Dedifferentiated amniotic fluid mesenchymal stem cell (primary cell): ENCODE results near the gene ANAPC7.
A peak's percentile ranks its signal among the peaks of the same experiment; 100 is the strongest.
"Not testable (repeated sequence)": the region's sequence is repeated elsewhere in the genome, so short reads cannot be mapped to it uniquely, and the experiment has no call there.

Source experiments
- DNase-seq: peaks from one replicate; pipeline ENCODE4 v3.0.0-alpha.2; 2016; ENCODE audit errors: extremely low spot score

The ANAPC7 gene

DNA sequence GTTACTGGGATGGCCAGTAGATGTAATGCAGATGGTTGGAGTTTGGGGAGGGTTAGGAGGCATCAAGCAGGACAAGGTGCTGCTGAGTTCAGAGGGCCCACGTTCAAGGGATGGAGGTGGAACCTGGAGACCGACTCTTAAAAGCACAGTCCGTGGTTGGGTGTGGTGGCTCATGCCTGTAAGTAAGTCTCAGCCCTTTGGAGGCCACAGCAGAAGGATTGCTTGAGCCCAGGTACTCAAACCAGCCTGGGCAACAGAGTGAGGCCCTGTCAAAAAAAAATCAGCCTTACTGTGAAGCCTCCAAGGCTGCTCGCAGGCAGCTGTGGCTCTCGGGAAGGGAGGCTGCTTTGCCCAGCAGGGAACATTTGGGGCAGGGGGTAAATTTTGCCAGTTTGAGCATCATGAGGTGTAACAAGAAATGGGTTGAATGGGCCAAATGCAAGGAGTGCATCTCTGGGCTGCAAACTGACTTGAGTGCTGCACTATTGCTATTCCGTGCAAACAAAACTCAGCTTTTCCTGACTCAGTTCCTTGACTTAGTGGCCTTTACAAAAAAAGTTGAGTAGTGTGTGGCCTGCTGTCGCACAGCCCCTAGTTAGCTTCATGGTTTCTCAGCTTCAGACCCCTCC lies 55.0 kb downstream of the ANAPC7 start:
- no peak for DNase-seq

DNA sequence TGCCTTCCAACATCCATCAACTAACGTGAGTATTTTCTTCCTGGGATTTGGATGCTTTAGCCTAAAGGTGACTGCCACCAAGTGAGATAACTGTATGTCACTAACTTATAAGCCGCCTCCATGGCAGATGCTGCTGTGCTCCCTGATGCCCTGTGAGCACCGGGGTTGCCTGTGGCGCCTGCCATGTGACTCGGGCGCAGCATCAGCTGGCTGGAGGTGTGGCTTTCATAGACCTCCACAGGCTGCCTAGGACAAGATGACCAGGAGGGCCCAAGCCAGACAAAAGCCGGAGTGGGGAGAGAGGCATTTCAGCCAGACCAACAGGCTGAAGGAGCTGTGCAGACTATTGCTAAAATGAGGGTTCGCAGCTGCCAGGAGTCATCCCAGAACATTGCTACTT lies 55.7 kb downstream of the ANAPC7 start:
- DNase-seq, result no peak

DNA sequence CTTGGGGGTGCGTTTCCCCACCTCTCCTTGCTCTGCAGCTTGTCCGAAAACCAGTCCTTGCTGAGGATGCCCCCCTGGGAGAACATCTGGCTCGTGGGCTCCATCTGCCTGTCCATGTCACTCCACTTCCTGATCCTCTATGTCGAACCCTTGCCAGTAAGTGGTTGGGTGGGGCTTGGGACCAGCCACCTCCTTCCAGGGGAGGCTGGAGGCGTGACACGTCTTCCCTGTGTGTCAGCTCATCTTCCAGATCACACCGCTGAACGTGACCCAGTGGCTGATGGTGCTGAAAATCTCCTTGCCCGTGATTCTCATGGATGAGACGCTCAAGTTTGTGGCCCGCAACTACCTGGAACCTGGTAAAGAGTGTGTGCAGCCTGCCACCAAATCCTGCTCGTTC lies 57.5 kb downstream of the ANAPC7 start:
- no peak for DNase-seq

DNA sequence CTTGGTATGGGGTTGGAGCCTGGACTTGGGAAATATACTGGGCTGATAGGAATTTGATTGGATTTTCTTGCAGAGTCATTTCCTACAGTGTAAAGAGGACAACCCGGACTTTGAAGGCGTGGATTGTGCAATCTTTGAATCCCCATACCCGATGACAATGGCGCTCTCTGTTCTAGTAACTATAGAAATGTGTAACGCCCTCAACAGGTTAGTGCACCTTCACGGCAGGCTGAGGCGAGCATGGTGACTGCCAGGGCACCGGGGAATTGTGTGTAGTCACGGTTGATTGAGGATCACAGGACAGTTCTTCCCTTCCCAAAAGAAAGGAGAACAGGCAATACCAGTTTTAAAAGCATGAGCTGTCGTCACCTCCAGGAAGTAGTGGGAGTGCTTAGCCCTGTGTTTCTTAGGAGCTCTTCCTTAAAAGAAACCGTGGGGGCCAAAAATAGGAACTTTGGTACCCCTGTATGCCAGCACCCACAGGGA lies 58.3 kb downstream of the ANAPC7 start:
- DNase-seq, result no peak

DNA sequence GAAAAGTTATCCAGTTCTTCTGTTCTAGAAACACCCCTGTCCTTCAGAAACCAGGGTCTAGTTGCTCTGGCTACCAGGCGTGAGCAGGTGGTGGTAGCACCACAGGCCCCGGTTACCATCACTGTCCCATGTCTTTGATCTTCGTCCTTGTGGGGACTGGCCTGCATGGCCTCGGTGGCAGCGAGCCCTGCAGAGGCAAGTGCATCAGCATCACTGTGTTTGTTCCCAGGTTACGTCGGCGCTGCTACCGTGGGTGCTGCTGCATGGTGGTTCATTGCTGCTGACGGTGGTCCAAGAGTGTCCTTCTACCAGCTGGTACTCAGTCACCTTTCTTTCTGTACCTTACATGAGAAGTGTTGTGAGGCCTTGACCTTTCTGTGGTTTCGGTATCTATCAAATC lies 58.9 kb downstream of the ANAPC7 start:
- DNase-seq, result no peak

DNA sequence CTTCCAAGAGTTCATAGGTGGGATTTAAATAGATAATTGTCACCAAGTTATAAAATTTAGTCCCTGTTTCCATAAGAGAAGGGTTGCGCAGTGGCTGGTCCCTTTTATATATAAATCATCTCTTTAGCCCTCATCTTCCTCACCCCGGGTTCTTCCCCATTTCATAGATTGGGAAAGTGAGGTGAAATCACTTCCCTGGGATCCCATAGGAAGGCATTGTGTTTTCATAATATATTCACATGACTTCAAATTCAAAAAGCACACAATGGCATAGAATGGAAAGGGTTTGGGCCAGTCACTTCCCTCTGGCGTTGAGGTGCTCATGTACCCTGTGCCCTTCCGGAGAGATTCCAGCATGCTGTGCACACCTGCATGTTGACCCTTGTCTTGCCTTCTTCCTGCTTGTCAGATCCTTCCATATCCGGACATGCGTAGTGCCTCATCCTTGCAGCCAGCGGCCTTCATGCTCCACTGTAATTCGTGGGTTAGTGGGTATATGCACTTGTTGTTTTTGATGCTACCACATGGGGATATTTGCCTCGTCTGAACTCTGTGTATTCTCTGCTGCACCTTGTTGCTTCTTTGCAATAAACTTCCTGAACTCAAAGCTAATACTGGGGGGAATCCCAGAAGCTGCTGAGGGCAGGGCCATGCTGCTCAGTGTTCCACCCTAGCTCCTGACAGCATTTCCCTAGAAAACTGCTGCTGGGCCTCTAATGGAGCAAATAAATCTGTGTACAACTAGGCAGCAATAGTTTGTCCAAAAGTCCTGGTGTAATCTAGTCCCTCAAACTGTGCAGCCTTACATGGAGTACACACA lies 59.6 kb downstream of the ANAPC7 start:
- no peak for DNase-seq

DNA sequence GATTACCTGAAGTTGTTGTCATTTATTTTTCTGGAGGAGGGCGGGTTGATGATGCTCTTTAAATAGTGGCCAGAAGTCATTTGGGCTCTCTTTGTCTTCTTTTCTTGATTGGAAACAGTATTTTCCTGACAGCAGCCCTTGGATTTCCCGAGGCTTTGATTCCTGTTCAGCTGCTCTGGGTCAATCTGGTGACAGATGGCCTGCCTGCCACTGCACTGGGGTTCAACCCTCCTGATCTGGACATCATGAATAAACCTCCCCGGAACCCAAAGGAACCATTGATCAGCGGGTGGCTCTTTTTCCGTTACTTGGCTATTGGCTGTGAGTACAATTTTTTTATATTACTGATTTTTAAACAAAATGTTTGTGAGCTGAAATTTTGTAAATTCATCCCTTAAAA lies 60.4 kb downstream of the ANAPC7 start:
- DNase-seq, result no peak

DNA sequence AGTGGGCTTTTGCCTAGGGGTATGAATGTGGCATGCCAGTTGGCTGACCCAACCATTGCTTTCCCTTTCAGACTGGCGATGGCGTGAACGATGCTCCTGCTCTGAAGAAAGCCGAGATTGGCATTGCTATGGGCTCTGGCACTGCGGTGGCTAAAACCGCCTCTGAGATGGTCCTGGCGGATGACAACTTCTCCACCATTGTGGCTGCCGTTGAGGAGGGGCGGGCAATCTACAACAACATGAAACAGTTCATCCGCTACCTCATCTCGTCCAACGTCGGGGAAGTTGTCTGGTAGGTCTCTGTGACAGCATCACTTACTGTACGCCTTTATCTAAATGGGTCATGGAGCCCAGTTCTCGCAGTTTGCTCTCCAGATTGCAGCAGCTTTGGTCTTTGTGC lies 61.4 kb downstream of the ANAPC7 start:
- DNase-seq, result no peak

DNA sequence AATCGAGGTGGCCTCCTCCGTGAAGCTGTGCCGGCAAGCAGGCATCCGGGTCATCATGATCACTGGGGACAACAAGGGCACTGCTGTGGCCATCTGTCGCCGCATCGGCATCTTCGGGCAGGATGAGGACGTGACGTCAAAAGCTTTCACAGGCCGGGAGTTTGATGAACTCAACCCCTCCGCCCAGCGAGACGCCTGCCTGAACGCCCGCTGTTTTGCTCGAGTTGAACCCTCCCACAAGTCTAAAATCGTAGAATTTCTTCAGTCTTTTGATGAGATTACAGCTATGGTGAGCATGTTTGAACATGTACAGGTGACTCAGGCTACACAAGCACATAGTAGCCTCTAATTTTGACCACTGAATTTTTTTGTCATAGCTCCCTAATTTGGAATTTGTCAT lies 62.8 kb downstream of the ANAPC7 start:
- no peak for DNase-seq

DNA sequence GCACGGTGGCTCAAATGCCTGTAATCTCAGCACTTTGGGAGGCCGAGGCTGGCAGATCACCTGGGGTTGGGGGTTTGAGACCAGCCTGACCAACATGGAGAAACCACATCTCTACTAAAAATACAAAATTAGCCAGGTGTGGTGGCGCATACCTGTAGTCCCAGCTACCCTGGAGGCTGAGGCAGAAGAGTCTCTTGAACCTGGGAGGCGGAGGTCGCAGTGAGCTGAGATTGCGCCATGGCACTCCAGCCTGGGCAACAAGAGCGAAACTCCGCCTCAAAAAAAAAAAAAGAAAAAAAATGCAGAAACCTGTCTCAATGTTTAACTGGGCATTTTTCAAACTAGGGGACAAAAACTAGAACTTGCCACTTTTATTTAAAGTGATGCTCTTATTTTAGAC lies 63.2 kb downstream of the ANAPC7 start:
- DNase-seq, result not testable (repeated sequence)

DNA sequence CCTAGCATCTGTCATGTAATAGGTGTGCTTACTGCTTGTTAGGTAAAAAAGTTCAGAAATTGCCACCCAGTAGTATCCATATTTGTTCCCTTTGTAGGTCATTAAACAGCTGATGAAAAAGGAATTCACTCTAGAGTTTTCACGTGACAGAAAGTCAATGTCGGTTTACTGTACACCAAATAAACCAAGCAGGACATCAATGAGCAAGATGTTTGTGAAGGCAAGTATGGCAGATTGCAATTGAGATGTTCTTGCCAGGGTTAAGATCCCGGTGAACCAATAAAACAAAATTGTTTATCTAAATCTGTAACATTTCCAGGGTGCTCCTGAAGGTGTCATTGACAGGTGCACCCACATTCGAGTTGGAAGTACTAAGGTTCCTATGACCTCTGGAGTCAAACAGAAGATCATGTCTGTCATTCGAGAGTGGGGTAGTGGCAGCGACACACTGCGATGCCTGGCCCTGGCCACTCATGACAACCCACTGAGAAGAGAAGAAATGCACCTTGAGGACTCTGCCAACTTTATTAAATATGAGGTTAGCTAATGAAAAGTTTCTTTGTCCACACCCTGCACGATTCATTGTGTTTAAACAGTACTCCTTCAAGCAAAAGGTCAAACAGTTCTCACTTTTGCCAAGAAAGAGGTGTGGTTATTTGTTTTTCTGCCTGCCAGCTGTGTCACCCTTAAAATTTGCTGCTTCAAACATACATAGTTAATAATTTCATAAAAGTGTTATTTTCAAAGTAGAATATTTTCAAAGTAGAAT lies 64.1 kb downstream of the ANAPC7 start:
- no peak for DNase-seq

DNA sequence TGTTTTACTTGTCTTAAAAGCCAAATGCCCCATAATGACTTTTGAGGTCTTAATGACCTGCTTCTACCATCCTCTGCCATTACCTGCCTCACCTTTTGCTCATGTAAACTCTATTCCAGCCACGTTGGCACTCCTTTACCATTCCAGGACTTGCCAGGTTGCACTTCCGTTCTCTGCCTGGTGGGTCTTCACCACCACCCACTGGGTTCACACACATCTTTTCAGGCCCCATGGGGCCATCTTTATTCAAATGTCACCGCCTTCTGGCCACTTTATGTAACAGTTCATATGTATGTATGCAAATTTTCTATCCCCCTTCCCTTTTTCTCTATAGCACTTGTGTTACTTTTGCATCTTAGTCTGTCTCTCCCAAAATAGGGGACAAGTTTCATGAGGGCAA lies 64.8 kb downstream of the ANAPC7 start:
- no peak for DNase-seq

DNA sequence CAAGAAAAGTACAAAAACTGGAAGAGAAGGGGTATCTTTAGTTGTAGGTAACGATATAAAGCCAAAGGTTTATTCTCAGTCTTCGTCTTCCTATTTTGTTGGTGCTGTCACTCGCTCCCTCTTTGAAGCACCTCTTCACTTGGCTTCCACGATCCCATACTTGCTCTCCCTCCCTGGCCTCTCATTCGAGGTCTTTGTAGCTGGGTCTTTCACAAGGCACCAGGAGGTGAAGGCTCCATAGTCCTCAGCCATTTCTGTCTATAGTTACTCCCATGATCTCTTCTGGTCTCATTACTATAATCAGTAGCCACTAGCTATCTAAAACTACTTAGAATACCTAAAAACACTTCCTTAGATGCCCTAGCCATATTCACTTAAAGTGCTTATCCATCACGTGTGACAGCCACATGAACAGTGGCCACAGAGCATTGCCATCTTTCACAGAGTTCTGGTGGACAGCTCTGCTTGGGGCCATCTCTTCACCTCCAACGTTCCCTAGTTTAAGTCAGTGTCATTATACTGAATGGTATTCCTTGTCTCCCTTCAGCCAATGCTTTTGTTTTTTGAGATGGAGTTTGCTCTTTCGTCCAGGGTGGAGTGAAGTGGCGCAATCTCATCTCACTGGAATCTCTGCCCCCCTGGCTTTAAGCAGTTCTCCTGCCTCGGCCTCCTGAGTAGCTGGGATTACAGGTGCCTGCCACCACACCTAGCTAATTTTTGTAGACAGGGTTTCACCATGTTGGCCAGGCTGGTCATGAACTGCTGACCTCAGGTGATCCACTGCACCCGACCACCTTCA lies 65.4 kb downstream of the ANAPC7 start:
- no peak for DNase-seq

DNA sequence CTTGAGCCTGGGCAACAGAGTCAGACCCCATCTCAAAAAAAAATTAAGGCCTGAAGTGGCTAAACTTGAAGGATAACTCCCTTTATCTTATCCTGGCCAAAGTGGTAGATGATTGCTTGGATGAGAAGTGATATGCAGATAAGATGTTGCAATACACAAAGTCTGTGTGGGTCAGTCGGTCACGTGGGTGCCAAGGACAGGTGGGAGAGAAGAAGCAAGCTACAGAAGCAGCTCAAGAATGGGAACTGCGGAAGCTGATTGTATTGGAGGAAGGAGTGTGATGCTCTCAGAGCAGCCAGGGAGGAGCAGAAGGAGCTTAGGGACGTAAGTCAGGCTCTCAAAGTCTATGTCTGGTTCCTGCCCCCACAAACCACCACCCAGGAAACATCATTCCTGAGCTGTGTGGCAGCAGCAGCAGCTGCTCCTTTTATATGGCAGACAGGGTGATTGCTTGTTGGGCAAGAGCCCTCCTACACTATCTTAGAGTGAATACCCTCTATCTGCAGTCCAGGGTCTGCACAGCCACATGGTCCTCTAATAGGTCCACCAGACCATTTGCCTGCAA lies 67.9 kb downstream of the ANAPC7 start:
- no peak for DNase-seq

DNA sequence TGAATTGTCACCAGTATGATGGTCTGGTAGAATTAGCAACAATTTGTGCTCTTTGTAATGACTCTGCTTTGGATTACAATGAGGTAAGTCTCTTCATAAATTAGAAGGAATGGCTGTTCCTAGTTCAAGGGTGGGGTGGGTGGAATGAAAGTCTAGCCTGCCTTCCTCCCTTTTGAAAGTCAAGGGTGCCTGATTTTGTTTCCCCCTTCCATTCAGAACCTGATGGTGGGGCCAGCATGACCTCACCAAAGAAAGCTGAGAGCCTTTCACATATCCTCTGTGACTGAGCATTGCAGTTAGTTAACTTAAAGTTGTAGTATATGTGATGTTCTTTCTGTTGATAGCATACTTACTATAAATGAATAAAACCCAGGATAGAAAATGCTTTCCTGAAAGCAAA lies 70.3 kb downstream of the ANAPC7 start:
- DNase-seq, result no peak

DNA sequence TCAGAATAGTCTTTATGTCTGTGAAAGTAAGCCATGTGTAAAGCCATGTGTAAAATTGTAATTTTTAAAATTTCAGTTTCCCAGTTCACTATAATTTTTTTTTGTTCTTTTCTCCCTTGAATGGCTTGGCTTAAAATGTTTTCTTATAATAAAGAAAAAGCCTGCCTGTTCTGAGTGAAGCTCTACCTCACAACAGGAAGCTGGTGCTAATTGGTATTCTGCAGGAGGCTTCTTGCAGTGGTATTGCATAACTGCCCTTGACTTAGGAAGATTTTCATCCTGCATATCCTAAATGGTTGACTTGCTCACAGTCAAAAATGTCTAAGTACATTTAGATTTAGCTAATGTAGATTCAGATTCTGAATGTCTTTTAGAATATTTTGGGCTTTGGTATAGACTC lies 73.0 kb downstream of the ANAPC7 start:
- DNase-seq, result peak; percentile 30

DNA sequence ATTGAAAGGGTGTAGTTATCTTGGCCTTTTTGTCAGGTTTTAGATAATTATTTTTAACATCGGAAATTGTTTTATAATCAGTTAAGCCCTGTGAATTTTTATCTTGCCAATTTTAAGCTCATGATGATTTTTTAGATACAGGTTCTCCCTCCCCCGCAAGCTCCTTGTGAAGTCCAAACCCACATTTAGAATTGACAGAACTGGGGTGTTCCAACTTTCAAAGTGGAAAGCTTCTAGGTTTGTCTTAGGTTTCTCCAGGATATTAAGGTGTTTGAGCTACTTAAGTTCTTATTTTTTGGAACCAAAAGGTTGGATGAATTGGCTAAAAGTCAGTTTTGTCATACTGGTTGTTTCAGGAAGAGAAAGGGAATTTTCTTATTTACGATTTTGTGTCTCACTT lies 73.4 kb downstream of the ANAPC7 start:
- DNase-seq, result no peak

DNA sequence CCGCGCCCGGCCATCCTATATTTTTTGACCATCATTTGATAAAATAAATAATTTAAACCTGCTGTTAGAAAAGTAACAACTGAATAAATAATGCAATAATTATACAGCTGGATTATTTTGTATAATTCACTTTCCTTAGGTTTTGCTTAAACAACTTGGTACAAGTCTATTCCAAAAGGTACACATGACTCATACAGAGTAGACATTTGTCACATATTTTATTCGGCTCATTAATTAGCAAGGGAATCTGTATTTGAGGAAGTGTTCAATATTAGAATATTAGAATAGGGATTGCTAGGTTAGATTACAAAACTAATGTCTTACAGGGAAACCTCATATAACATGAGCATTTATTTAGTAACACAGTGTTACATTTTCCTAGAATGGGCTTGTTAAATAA lies 73.8 kb downstream of the ANAPC7 start:
- DNase-seq, result no peak
